ENCODE measurements around the gene DNAJC4. TPM values are rescaled to one million over a fixed set of nuclear protein-coding genes. Genes with fewer than 3 reads are reported as not detected.

DNAJC4 gene, protein sequence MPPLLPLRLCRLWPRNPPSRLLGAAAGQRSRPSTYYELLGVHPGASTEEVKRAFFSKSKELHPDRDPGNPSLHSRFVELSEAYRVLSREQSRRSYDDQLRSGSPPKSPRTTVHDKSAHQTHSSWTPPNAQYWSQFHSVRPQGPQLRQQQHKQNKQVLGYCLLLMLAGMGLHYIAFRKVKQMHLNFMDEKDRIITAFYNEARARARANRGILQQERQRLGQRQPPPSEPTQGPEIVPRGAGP
- 100 to 1,000 TPM in 1 of 4 donors, 10 to 100 TPM in 3; 52.6 to 214 (median 76.0) TPM for total RNA-seq

GRCh38 chr11:64230171-64230984 lies at the start of gene DNAJC4:
Gene DNAJC4, plus strand, starts transcription at chr11:64230548. Its CDS starts 307 bp downstream, at chr11:64230855.
- TF ChIP-seq CTCF (IDR thresholded peaks at IDR 0.05) (no peak), POLR2AphosphoS5 (IDR thresholded peaks at IDR 0.05) (peak; percentile 31 to 65 (median 59)), POLR2A (IDR thresholded peaks at IDR 0.05) (peak; percentile 64), EP300 (IDR thresholded peaks at IDR 0.05; ENCODE audit: low read depth) (no peak)
- H3K9me3 ChIP-seq: no peaks in the 10 kb centered on the region
- H3K27ac ChIP-seq: peak within 1 kb of the TSS; percentile 93 to 95 (median 94)
- peak; percentile 96 for DNase-seq
- peaks cover 20 to 71% (median 50%) of the 10 kb centered on the region in 4 donors for H3K4me1 ChIP-seq
- in situ Hi-C loops (cut with MboI; ENCODE audit: low pct_ligation_motif_present in 1 of 4, low pct_unique_long_range_greater_than_20kb in 1 of 4, low sequenced_read_pairs in 3 of 4): no loop called here
- no peaks in the 10 kb centered on the region for H3K36me3 ChIP-seq
- H3K4me3 ChIP-seq: peak within 1 kb of the TSS; percentile 58 to 87 (median 72)
- intact Hi-C loops (cut with DNase I; ENCODE audit: low total_unique reads): no loop called here
- no peaks in the 10 kb centered on the region for H3K27me3 ChIP-seq
- WGBS, 2 donors (ENCODE audit: low coverage in 1 of 2): 1% methylated on average over 57 of the region's 62 CpGs; no CpG with 5 or more reads in 1 of the 2 donors

GRCh38 chr11:64180891-64181290 lies 49.5 kb upstream of the DNAJC4 start:
- H3K27ac ChIP-seq: peak overlapping the region; percentile 78 to 84 (median 80)
- 54 to 64% methylated on average over 3 to 5 of the region's 5 CpGs for WGBS, 2 donors (ENCODE audit: low coverage in 1 of 2)
- no peak for TF ChIP-seq EP300 (IDR thresholded peaks at IDR 0.05; ENCODE audit: low read depth)
- DNase-seq: no peak
- no peaks in the 10 kb centered on the region for H3K27me3 ChIP-seq
- H3K9me3 ChIP-seq: no peaks in the 10 kb centered on the region
- in situ Hi-C loops (cut with MboI; ENCODE audit: low pct_ligation_motif_present in 1 of 4, low pct_unique_long_range_greater_than_20kb in 1 of 4, low sequenced_read_pairs in 3 of 4) (no loop called here), intact Hi-C loops (cut with DNase I; ENCODE audit: low total_unique reads) (no loop called here)
- H3K4me1 ChIP-seq: peaks cover 21 to 37% (median 30%) of the 10 kb centered on the region in 4 donors
- H3K4me3 ChIP-seq: no peak overlapping the region
- no peaks in the 10 kb centered on the region for H3K36me3 ChIP-seq

GRCh38 chr11:64181506-64182411 lies 48.6 kb upstream of the DNAJC4 start:
- Histone ChIP-seq H3K9me3 (no peaks in the 10 kb centered on the region), H3K4me1 (peaks cover 21 to 37% (median 30%) of the 10 kb centered on the region in 4 donors), H3K27ac (peak overlapping the region; percentile 78 to 84 (median 80)), H3K36me3 (no peaks in the 10 kb centered on the region), H3K27me3 (no peaks in the 10 kb centered on the region), H3K4me3 (no peak overlapping the region)
- intact Hi-C loops (cut with DNase I; ENCODE audit: low total_unique reads) (no loop called here), in situ Hi-C loops (cut with MboI; ENCODE audit: low pct_ligation_motif_present in 1 of 4, low pct_unique_long_range_greater_than_20kb in 1 of 4, low sequenced_read_pairs in 3 of 4) (no loop called here)
- WGBS, 2 donors (ENCODE audit: low coverage in 1 of 2): 33 to 39% methylated on average over 1 to 17 of the region's 17 CpGs
- peak; percentile 93 for DNase-seq
- TF ChIP-seq POLR2AphosphoS5 (IDR thresholded peaks at IDR 0.05) (peak; percentile 97 to 99 (median 97)), POLR2A (IDR thresholded peaks at IDR 0.05) (peak; percentile 90), EP300 (IDR thresholded peaks at IDR 0.05; ENCODE audit: low read depth) (no peak)

GRCh38 chr11:64183890-64184289 lies 46.5 kb upstream of the DNAJC4 start:
- H3K27ac ChIP-seq: peak overlapping the region; percentile 93 to 99 (median 95)
- in situ Hi-C loops (cut with MboI; ENCODE audit: low pct_ligation_motif_present in 1 of 4, low pct_unique_long_range_greater_than_20kb in 1 of 4, low sequenced_read_pairs in 3 of 4): no loop called here
- TF ChIP-seq POLR2A (IDR thresholded peaks at IDR 0.05): no peak
- TF ChIP-seq POLR2AphosphoS5 (IDR thresholded peaks at IDR 0.05): no peak
- TF ChIP-seq CTCF (IDR thresholded peaks at IDR 0.05): no peak
- no peak for TF ChIP-seq EP300 (IDR thresholded peaks at IDR 0.05; ENCODE audit: low read depth)
- H3K27me3 ChIP-seq: no peaks in the 10 kb centered on the region
- DNase-seq: no peak
- no peaks in the 10 kb centered on the region for H3K9me3 ChIP-seq
- 92 to 95% methylated on average over 3 to 7 of the region's 7 CpGs for WGBS, 2 donors (ENCODE audit: low coverage in 1 of 2)
- no peaks in the 10 kb centered on the region for H3K36me3 ChIP-seq
- no peak overlapping the region for H3K4me3 ChIP-seq
- peaks cover 24 to 37% (median 30%) of the 10 kb centered on the region in 4 donors for H3K4me1 ChIP-seq
- intact Hi-C loops (cut with DNase I; ENCODE audit: low total_unique reads): no loop called here

All from transverse colon (tissue), 4 donors.